Ovary (tissue), 3 donors: ENCODE measurements around the gene B9D1.

Experiments
- EP300 ChIP-seq: sonication (generic); formaldehyde crosslinking; IDR thresholded peaks from one replicate; pipeline ENCODE4 v1.6.1; 2017; ENCODE audit warnings: antibody characterized with exemption
- POLR2A ChIP-seq: fragments of 450-650 bp; IDR thresholded peaks from one replicate; pipeline ENCODE4 v1.6.1; 2017; ENCODE audit warnings: antibody characterized with exemption, mild to moderate bottlenecking, moderate library complexity
- TF ChIP-seq, protein P1 (sequence below), 3 donors: fragments of 450-650 bp in 2 of 3; fragments of 200-600 bp in 1 of 3; IDR thresholded peaks; one replicate each; pipeline versions ENCODE4 v1.5.1 to v1.8.0; 2016 to 2022; ENCODE audit warnings: antibody characterized with exemption in 3 of 3, mild to moderate bottlenecking in 1 of 3
- donor health status: DM: no; HTN: no; CAD: no.

- TF ChIP-seq POLR2A, result no peak
- TF ChIP-seq, protein P1, sequence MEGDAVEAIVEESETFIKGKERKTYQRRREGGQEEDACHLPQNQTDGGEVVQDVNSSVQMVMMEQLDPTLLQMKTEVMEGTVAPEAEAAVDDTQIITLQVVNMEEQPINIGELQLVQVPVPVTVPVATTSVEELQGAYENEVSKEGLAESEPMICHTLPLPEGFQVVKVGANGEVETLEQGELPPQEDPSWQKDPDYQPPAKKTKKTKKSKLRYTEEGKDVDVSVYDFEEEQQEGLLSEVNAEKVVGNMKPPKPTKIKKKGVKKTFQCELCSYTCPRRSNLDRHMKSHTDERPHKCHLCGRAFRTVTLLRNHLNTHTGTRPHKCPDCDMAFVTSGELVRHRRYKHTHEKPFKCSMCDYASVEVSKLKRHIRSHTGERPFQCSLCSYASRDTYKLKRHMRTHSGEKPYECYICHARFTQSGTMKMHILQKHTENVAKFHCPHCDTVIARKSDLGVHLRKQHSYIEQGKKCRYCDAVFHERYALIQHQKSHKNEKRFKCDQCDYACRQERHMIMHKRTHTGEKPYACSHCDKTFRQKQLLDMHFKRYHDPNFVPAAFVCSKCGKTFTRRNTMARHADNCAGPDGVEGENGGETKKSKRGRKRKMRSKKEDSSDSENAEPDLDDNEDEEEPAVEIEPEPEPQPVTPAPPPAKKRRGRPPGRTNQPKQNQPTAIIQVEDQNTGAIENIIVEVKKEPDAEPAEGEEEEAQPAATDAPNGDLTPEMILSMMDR (IDR thresholded peaks at IDR 0.05), result no peak
- TF ChIP-seq EP300, result no peak
Observed at GRCh38 chr17:19354748-19355147, 7.8 kb downstream of the B9D1 start.
